Lung microvascular endothelial cell (primary cell): Measurements from ENCODE around the gene FLNC. TPM values are rescaled to one million over a fixed set of nuclear protein-coding genes. Genes with fewer than 3 reads are reported as not detected.

ENCODE experiments used
- DNase-seq, 2 donors: peaks; one replicate each; pipeline versions ENCODE4 v3.0.0 to v3.0.0-alpha.2; 2010; ENCODE audit warnings: low read depth in 2 of 2
- total RNA-seq: library from RNA; depleted of rRNA; stranded (reverse); fragments of >200 nt; gene quantifications from 2 replicates; pipeline ENCODE4 v1.2.1, GENCODE V29; 2014

Gene FLNC
- 122 and 131 TPM in 2 replicates for total RNA-seq

GRCh38 chr7:128830231-128831177 lies at the start of gene FLNC:
TSS of gene FLNC (plus strand) at chr7:128830406. CDS start at chr7:128830638, 232 bp downstream.
- DNase-seq: peak; percentile 70 to 86

GRCh38 chr7:128781126-128781525 lies 49.1 kb upstream of the FLNC start:
- DNase-seq: no peak

GRCh38 chr7:128781851-128782250 lies 48.4 kb upstream of the FLNC start:
- no peak for DNase-seq

- peak; percentile 26 to 30 for DNase-seq
Measured at GRCh38 chr7:128783143-128783861, 46.9 kb upstream of the FLNC start.

GRCh38 chr7:128785738-128786137 lies 44.5 kb upstream of the FLNC start:
- no peak for DNase-seq

- no peak for DNase-seq
Measured at GRCh38 chr7:128788446-128789412, 41.5 kb upstream of the FLNC start.

GRCh38 chr7:128790315-128791041 lies 39.7 kb upstream of the FLNC start:
- DNase-seq: no peak

- DNase-seq: peak; percentile 26 to 35
Measured at GRCh38 chr7:128791121-128791971, 38.9 kb upstream of the FLNC start, which contains the start of gene CCDC136. TSS of gene CCDC136 (plus strand) at chr7:128791968. CDS start at chr7:128792412, 444 bp downstream.

GRCh38 chr7:128791972-128792327 lies 38.3 kb upstream of the FLNC start:
- no peak for DNase-seq

- peak in 1 of 2 donors; percentile 13 for DNase-seq
Measured at GRCh38 chr7:128792471-128793180, 37.6 kb upstream of the FLNC start.

GRCh38 chr7:128793181-128793547 lies 37.0 kb upstream of the FLNC start:
- DNase-seq: no peak

- no peak for DNase-seq
Measured at GRCh38 chr7:128794020-128794419, 36.2 kb upstream of the FLNC start.

- no peak for DNase-seq
Measured at GRCh38 chr7:128794436-128794835, 35.8 kb upstream of the FLNC start.

- no peak for DNase-seq
Measured at GRCh38 chr7:128795129-128795528, 35.1 kb upstream of the FLNC start.

- DNase-seq: peak in 1 of 2 donors; percentile 49
Measured at GRCh38 chr7:128796327-128796726, 33.9 kb upstream of the FLNC start.

GRCh38 chr7:128799451-128799850 lies 30.8 kb upstream of the FLNC start:
- DNase-seq: no peak

- DNase-seq: no peak
Measured at GRCh38 chr7:128800567-128800966, 29.6 kb upstream of the FLNC start.

- DNase-seq: no peak
Measured at GRCh38 chr7:128801003-128801402, 29.2 kb upstream of the FLNC start.
